Mesothelial cell of epicardium (in vitro differentiated cells): ENCODE measurements around the gene OMP. TPM values are rescaled to one million over a fixed set of nuclear protein-coding genes. Genes with fewer than 3 reads are reported as not detected.

ENCODE experiments used
- DNase-seq, 2 experiments: peaks; one replicate each; pipeline ENCODE4 v3.0.0; 2021; ENCODE audit warnings: low spot score in 2 of 2; ENCODE audit not compliant: unreplicated experiment in 2 of 2
- H3K27ac Mint-ChIP-seq: 2 replicates; pipeline ENCODE4 v1.8.0; 2021; ENCODE audit warnings: mixed read lengths
- H3K27me3 Mint-ChIP-seq: 2 replicates; pipeline ENCODE4 v1.8.0; 2021; ENCODE audit warnings: low read depth, mixed read lengths
- H3K36me3 Mint-ChIP-seq: 2 replicates; pipeline ENCODE4 v1.8.0; 2021; ENCODE audit warnings: mixed read lengths
- H3K4me1 Mint-ChIP-seq: 2 replicates; pipeline ENCODE4 v1.8.0; 2021; ENCODE audit warnings: mixed read lengths
- H3K4me3 Mint-ChIP-seq: 2 replicates; pipeline ENCODE4 v1.8.0; 2021; ENCODE audit warnings: mild to moderate bottlenecking, moderate library complexity, mixed read lengths
- H3K9me3 Mint-ChIP-seq: 2 replicates; pipeline ENCODE4 v1.8.0; 2021; ENCODE audit warnings: mixed read lengths
- CTCF ChIP-seq: fragments of 200-600 bp; sonication (generic); IDR thresholded peaks from one replicate; pipeline ENCODE4 v1.5.0; 2021; ENCODE audit warnings: antibody characterized with exemption; ENCODE audit not compliant: unreplicated experiment
- total RNA-seq: library from RNA; stranded (reverse); gene quantifications from 3 replicates; pipeline ENCODE4 v1.2.1, GENCODE V29; 2021

OMP gene
- total RNA-seq, 1 donor from 2014 or later, result 1.5 TPM

GRCh38 chr11:77090046-77090372 lies 12.6 kb upstream of the OMP start:
- no peak for TF ChIP-seq CTCF
- Mint-ChIP-seq H3K36me3 (no peaks in the 10 kb centered on the region), H3K27me3 (no peaks in the 10 kb centered on the region), H3K27ac (no peak overlapping the region), H3K4me1 (peaks cover 12% of the 10 kb centered on the region), H3K4me3 (no peak overlapping the region), H3K9me3 (no peaks in the 10 kb centered on the region)
- DNase-seq, result no peak

GRCh38 chr11:77090373-77091111 lies 12.1 kb upstream of the OMP start:
- no peak overlapping the region for H3K4me3 Mint-ChIP-seq
- H3K27ac Mint-ChIP-seq, result no peak overlapping the region
- no peaks in the 10 kb centered on the region for H3K9me3 Mint-ChIP-seq
- DNase-seq, result no peak
- TF ChIP-seq CTCF, result no peak
- H3K36me3 Mint-ChIP-seq, result no peaks in the 10 kb centered on the region
- H3K27me3 Mint-ChIP-seq, result no peaks in the 10 kb centered on the region
- peaks cover 12% of the 10 kb centered on the region for H3K4me1 Mint-ChIP-seq

- peak; percentile 52 to 83 for DNase-seq
- Mint-ChIP-seq H3K4me3 (no peak overlapping the region), H3K9me3 (no peaks in the 10 kb centered on the region), H3K36me3 (no peaks in the 10 kb centered on the region), H3K27ac (no peak overlapping the region), H3K27me3 (no peaks in the 10 kb centered on the region), H3K4me1 (peaks cover 12% of the 10 kb centered on the region)
- peak; percentile 90 for TF ChIP-seq CTCF
Measured at GRCh38 chr11:77091146-77091940, 11.3 kb upstream of the OMP start.

GRCh38 chr11:77092382-77092781 lies 10.3 kb upstream of the OMP start:
- no peak for DNase-seq
- H3K4me1 Mint-ChIP-seq, result peaks cover 12% of the 10 kb centered on the region
- no peaks in the 10 kb centered on the region for H3K27me3 Mint-ChIP-seq
- no peak for TF ChIP-seq CTCF
- no peaks in the 10 kb centered on the region for H3K36me3 Mint-ChIP-seq
- H3K9me3 Mint-ChIP-seq, result no peaks in the 10 kb centered on the region
- H3K4me3 Mint-ChIP-seq, result no peak overlapping the region
- no peak overlapping the region for H3K27ac Mint-ChIP-seq

GRCh38 chr11:77093056-77093891 lies 9.4 kb upstream of the OMP start:
- no peaks in the 10 kb centered on the region for H3K9me3 Mint-ChIP-seq
- no peaks in the 10 kb centered on the region for H3K36me3 Mint-ChIP-seq

More at GRCh38 chr11:77093056-77093891, 9.4 kb upstream of the OMP start:
- DNase-seq, result no peak
- peaks cover 11% of the 10 kb centered on the region for H3K4me1 Mint-ChIP-seq
- no peak overlapping the region for H3K27ac Mint-ChIP-seq
- TF ChIP-seq CTCF, result no peak
- H3K27me3 Mint-ChIP-seq, result no peaks in the 10 kb centered on the region
- no peak overlapping the region for H3K4me3 Mint-ChIP-seq
